K562 (cell line): ENCODE measurements around the gene EPB41L4A. TPM values are rescaled to one million over a fixed set of nuclear protein-coding genes. Genes with fewer than 3 reads are reported as not detected.

Experiments
- ATAC-seq: fragments of 200-7000 bp; cut with Tn5 transposase; 3 replicates; pipeline ENCODE4 v1.9.1; 2020; ENCODE audit warnings: moderate library complexity
- BruUV-seq: library from RNA; stranded (reverse); fragments of 400-500 nt; replicated peaks from 2 replicates; lab custom pipeline; 2021; lab: Mats Ljungman, UMichigan
- CTCF ChIA-PET: fragments of 300-600 bp; formaldehyde crosslinking; extraction: SDS; loops from one replicate; lab custom pipeline; 2021; ENCODE audit warnings: low intra/inter-chr PET ratio; lab: Yijun Ruan, JAX
- POLR2A ChIA-PET: fragments of 300-600, 350-650 bp; sonication (Branson Sonifier 250); formaldehyde crosslinking; extraction: SDS; loops from one replicate; lab custom pipeline; 2021; ENCODE audit warnings: antibody characterized with exemption, inconsistent platforms; lab: Yijun Ruan, JAX
- DNase-seq, 4 experiments: peaks; one replicate each; pipeline versions ENCODE4 v3.0.0 to v3.0.0-alpha.2; 2011 to 2018; ENCODE audit warnings: low spot score in 3 of 4, mixed read lengths in 3 of 4; ENCODE audit errors: extremely low read depth in 1 of 4
- FAIRE-seq: peaks from 2 replicates; lab custom pipeline; 2011; peaks lifted over from hg19 to GRCh38; lab: Jason Lieb, UNC
- H2AFZ ChIP-seq: 2 replicates; pipeline ENCODE4 v1.6.0; 2011; ENCODE audit warnings: low read depth, low read length, control low read depth, inconsistent platforms
- H3K27ac ChIP-seq: fragments of 200-600 bp; 3 replicates; pipeline ENCODE4 v1.8.0; 2011; ENCODE audit warnings: low read depth, mild to moderate bottlenecking, control low read depth, inconsistent platforms, low read length, moderate library complexity, mixed read lengths; ENCODE audit errors: extremely low read depth
- H3K27me3 ChIP-seq, 2 experiments: fragments of 300-600 bp in 1 of 2; 2 replicates in 1 of 2; 3 replicates in 1 of 2; pipeline versions ENCODE4 v1.6.0 to v1.8.0; 2011; ENCODE audit warnings: inconsistent platforms in 2 of 2, low read length in 2 of 2, mild to moderate bottlenecking in 1 of 2, mixed read lengths in 1 of 2, moderate library complexity in 1 of 2; ENCODE audit not compliant: control insufficient read depth in 2 of 2, insufficient read depth in 2 of 2
- H3K36me3 ChIP-seq: fragments of 300-600 bp; 3 replicates; pipeline ENCODE4 v1.8.0; 2011; ENCODE audit warnings: mild to moderate bottlenecking, low read length, inconsistent platforms; ENCODE audit not compliant: control insufficient read depth, insufficient read depth
- H3K4me1 ChIP-seq, 2 experiments: fragments of 200-600 bp in 1 of 2; replicated peaks in 1 of 2; 2 replicates in 1 of 2; 3 replicates in 1 of 2; pipeline versions ENCODE4 v1.5.1 to v1.8.0; 2011; ENCODE audit warnings: inconsistent platforms in 2 of 2, low read length in 2 of 2, mild to moderate bottlenecking in 1 of 2, mixed read lengths in 1 of 2, moderate library complexity in 1 of 2; ENCODE audit not compliant: control insufficient read depth in 2 of 2, insufficient read depth in 2 of 2
- H3K4me2 ChIP-seq: 2 replicates; pipeline ENCODE4 v1.6.1; 2011; ENCODE audit warnings: low read length, control low read depth, inconsistent platforms, mixed read lengths; ENCODE audit not compliant: insufficient read depth
- H3K4me3 ChIP-seq: fragments of 200-600 bp; sonication (generic), shearing (Covaris generic); 2 replicates; pipeline ENCODE4 v1.5.1; 2016; ENCODE audit warnings: control low read depth, inconsistent platforms
- H3K79me2 ChIP-seq: fragments of 200-600 bp; 3 replicates; pipeline ENCODE4 v1.8.0; 2011; ENCODE audit warnings: low read length, inconsistent platforms; ENCODE audit not compliant: control insufficient read depth, insufficient read depth
- H3K9ac ChIP-seq, 2 experiments: 2 replicates each; pipeline versions ENCODE4 v1.6.0 to v1.6.1; 2011; ENCODE audit warnings: low read depth in 2 of 2, low read length in 2 of 2, control low read depth in 1 of 2, inconsistent platforms in 1 of 2, mild to moderate bottlenecking in 1 of 2, mixed read lengths in 1 of 2; ENCODE audit not compliant: insufficient read depth in 1 of 2
- H3K9me1 ChIP-seq: one replicate; pipeline ENCODE4 v1.6.0; 2011; ENCODE audit warnings: inconsistent platforms, mild to moderate bottlenecking, low read length, moderate library complexity; ENCODE audit not compliant: control insufficient read depth, insufficient read depth
- H3K9me3 ChIP-seq: replicated peaks from 2 replicates; pipeline ENCODE4 v1.5.1; 2011; ENCODE audit warnings: low read depth, low read length, inconsistent platforms; ENCODE audit not compliant: control insufficient read depth, insufficient read depth
- H4K20me1 ChIP-seq: replicated peaks from 2 replicates; pipeline ENCODE4 v1.6.1; 2011; ENCODE audit warnings: low read length, inconsistent platforms, mixed read lengths; ENCODE audit not compliant: control insufficient read depth, insufficient read depth
- BRF1 ChIP-seq: IDR thresholded peaks from 3 replicates; pipeline ENCODE4 v1.6.1; 2011; ENCODE audit warnings: borderline replicate concordance, mild to moderate bottlenecking; ENCODE audit not compliant: insufficient read length; ENCODE audit errors: extremely low read depth
- ETV5 ChIP-seq: sonication (generic); formaldehyde crosslinking; IDR thresholded peaks from 2 replicates; pipeline ENCODE4 v1.4.0; 2020; ENCODE audit warnings: low read depth, mild to moderate bottlenecking, missing genetic modification reagents
- MED1 ChIP-seq: sonication (generic); formaldehyde crosslinking; IDR thresholded peaks from 2 replicates; pipeline ENCODE4 v1.8.1; 2023; ENCODE audit warnings: missing genetic modification reagents, borderline replicate concordance
- TCFL5 ChIP-seq: fragments of 250-450 bp; sonication (Bioruptor Pico); conservative IDR thresholded peaks from 2 replicates; pipeline ENCODE4 v1.6.1; 2021; ENCODE audit warnings: mild to moderate bottlenecking, moderate library complexity, matching md5 sums
- ZNF124 ChIP-seq: sonication (generic); formaldehyde crosslinking; IDR thresholded peaks from 2 replicates; pipeline ENCODE4 v1.8.1; 2022; ENCODE audit warnings: missing genetic modification reagents
- ZNF217 ChIP-seq: sonication (generic); formaldehyde crosslinking; IDR thresholded peaks from 2 replicates; pipeline ENCODE4 v1.8.0; 2022; ENCODE audit warnings: mild to moderate bottlenecking, missing genetic modification reagents
- WGBS: fragments of 100-300 bp; shearing (Covaris generic); methylation state at CpG from one replicate; pipeline ENCODE4 v1.1.6; 2016; ENCODE audit warnings: low coverage, mixed read lengths; ENCODE audit not compliant: insufficient coverage; ENCODE audit errors: missing lambda C conversion rate; 5-methylcytosine and 5-hydroxymethylcytosine counted together
- in situ Hi-C: fragments of 300-500 bp; cut with MboI; formaldehyde crosslinking; loops from 4 replicates; pipeline ENCODE4 v1.15.0; 2018; ENCODE audit warnings: inconsistent platforms, mixed read lengths
- intact Hi-C: fragments of 100-400 bp; cut with micrococcal nuclease; formaldehyde crosslinking; loops from 2 replicates; pipeline ENCODE4 v1.14.2; 2022
- polyA plus RNA-seq, 8 experiments: library from polyadenylated mRNA; depleted of rRNA in 4 of 8; stranded (reverse) in 5 of 8; unstranded in 3 of 8; fragments of >200 nt; fragmentation: Nextera tagmentation in 2 of 8; fragmentation: Illumina TruSeq in 1 of 8; extraction: Ambion mirVana in 2 of 8; extraction: Trizol in 1 of 8; gene quantifications; 2 replicates each; pipeline versions ENCODE4 v1.2.1 to v1.2.3, GENCODE V29; 2011 to 2014; ENCODE audit warnings: inconsistent platforms in 1 of 8, missing spikeins in 1 of 8
- total RNA-seq, 7 experiments: library from RNA; depleted of rRNA in 6 of 7; stranded (reverse); fragments of >200 nt in 6 of 7; fragmentation: Illumina TruSeq in 2 of 7; extraction: Trizol in 2 of 7; gene quantifications; 2 replicates each; pipeline versions ENCODE4 v1.2.1 to v1.2.3, GENCODE V29; 2011 to 2021; ENCODE audit warnings: low replicate concordance in 1 of 7
- TF ChIP-seq, protein P1 (sequence below): sonication (generic); formaldehyde crosslinking; IDR thresholded peaks from 2 replicates; pipeline ENCODE4 v1.5.0; 2020; ENCODE audit warnings: missing genetic modification reagents
- TF ChIP-seq, protein P2 (sequence below), 3 experiments: IDR thresholded peaks in 2 of 3; conservative IDR thresholded peaks in 1 of 3; 2 replicates each; pipeline ENCODE4 v1.5.1; 2011 to 2012; ENCODE audit warnings: low read length in 3 of 3, mild to moderate bottlenecking in 3 of 3, control low read depth in 2 of 3, improper control_type of control experiment in 1 of 3, inconsistent platforms in 1 of 3, low read depth in 1 of 3, mixed read lengths in 1 of 3, moderate library complexity in 1 of 3; ENCODE audit not compliant: insufficient read depth in 2 of 3
- TF ChIP-seq, protein P3 (sequence below): sonication (generic); formaldehyde crosslinking; IDR thresholded peaks from 2 replicates; pipeline ENCODE4 v1.8.1; 2023; ENCODE audit warnings: mild to moderate bottlenecking, missing genetic modification reagents
- TF ChIP-seq, protein P4 (sequence below): sonication (generic); formaldehyde crosslinking; IDR thresholded peaks from 2 replicates; pipeline ENCODE4 v1.8.1; 2023; ENCODE audit warnings: mild to moderate bottlenecking, missing genetic modification reagents
- TF ChIP-seq, protein P5 (sequence below): fragments of 250-450 bp; sonication (Bioruptor Pico); IDR thresholded peaks from 2 replicates; pipeline ENCODE4 v1.4.0; 2020; ENCODE audit warnings: mild to moderate bottlenecking

The EPB41L4A gene
- total and polyA plus RNA-seq, 9 of the 15 experiments (the other 6 are each of a cell fraction or from before 2014, with no cell fraction given), result 0.04 to 0.35 (median 0.12) TPM; not detected in 3

DNA sequence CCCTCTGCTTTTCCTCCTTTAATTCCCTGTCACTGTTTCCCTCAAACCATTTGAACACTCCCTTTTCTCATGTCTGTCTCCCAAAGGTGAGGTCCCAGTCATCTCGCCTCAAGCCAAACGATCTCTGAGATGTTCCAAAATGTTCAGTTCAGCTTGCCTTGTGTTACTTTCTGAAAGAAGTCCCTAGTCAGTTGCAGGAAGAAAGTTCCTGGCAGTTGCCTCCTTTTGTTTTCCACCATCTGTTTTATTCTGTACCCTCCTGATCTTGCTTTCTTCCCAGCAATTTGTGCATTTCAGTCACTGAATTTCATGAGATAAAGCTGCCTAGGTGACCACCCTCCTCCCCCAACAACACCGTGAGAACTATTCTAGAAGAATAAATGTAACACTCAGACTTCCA is 277.5 kb downstream of the EPB41L4A start (continued):
- no peak for TF ChIP-seq TCFL5

DNA sequence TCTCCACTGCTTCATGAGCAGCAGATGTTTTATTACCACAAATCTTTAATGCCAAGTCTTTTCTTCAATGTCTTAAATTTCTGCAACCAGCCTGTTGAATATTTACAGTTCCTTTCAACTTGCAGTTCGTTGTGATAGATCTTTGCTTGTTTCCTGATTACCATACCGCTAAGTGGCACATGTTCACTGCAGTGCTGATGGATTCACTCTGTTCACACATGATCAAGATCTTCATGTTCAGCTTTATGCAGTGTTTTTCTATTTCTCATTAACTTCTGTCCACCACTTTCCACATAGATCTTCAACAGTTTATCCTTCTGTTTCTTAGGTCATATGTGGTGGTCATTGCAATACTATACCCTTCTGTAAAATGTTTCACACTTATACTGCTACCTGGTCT is 280.6 kb downstream of the EPB41L4A start:
- H3K9me3 ChIP-seq, result no peaks in the 10 kb centered on the region
- in situ Hi-C loops (no loop called here), intact Hi-C loops (no loop called here)
- no peaks in the 10 kb centered on the region for H3K36me3 ChIP-seq
- H3K27ac ChIP-seq, result no peak overlapping the region
- DNase-seq (no peak), ATAC-seq (no peak), FAIRE-seq (no peak)
- ChIA-PET POLR2A (no interaction called here), CTCF (no interaction called here)
- TF ChIP-seq ZNF217 (CRISPR knock-in tag), result no peak
- TF ChIP-seq, protein P1, sequence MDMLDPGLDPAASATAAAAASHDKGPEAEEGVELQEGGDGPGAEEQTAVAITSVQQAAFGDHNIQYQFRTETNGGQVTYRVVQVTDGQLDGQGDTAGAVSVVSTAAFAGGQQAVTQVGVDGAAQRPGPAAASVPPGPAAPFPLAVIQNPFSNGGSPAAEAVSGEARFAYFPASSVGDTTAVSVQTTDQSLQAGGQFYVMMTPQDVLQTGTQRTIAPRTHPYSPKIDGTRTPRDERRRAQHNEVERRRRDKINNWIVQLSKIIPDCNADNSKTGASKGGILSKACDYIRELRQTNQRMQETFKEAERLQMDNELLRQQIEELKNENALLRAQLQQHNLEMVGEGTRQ, result no peak
- TF ChIP-seq, protein P2, sequence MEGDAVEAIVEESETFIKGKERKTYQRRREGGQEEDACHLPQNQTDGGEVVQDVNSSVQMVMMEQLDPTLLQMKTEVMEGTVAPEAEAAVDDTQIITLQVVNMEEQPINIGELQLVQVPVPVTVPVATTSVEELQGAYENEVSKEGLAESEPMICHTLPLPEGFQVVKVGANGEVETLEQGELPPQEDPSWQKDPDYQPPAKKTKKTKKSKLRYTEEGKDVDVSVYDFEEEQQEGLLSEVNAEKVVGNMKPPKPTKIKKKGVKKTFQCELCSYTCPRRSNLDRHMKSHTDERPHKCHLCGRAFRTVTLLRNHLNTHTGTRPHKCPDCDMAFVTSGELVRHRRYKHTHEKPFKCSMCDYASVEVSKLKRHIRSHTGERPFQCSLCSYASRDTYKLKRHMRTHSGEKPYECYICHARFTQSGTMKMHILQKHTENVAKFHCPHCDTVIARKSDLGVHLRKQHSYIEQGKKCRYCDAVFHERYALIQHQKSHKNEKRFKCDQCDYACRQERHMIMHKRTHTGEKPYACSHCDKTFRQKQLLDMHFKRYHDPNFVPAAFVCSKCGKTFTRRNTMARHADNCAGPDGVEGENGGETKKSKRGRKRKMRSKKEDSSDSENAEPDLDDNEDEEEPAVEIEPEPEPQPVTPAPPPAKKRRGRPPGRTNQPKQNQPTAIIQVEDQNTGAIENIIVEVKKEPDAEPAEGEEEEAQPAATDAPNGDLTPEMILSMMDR (IDR thresholded peaks at IDR 0.05 in 2 of 3, conservative IDR thresholded peaks at IDR 0.05 in 1 of 3; ENCODE audit: insufficient read depth in 2 of 3, low read depth in 1 of 3, low read length in 3 of 3), result no peak
- no peak for TF ChIP-seq ZNF124 (CRISPR knock-in tag)
- TF ChIP-seq, protein P3, sequence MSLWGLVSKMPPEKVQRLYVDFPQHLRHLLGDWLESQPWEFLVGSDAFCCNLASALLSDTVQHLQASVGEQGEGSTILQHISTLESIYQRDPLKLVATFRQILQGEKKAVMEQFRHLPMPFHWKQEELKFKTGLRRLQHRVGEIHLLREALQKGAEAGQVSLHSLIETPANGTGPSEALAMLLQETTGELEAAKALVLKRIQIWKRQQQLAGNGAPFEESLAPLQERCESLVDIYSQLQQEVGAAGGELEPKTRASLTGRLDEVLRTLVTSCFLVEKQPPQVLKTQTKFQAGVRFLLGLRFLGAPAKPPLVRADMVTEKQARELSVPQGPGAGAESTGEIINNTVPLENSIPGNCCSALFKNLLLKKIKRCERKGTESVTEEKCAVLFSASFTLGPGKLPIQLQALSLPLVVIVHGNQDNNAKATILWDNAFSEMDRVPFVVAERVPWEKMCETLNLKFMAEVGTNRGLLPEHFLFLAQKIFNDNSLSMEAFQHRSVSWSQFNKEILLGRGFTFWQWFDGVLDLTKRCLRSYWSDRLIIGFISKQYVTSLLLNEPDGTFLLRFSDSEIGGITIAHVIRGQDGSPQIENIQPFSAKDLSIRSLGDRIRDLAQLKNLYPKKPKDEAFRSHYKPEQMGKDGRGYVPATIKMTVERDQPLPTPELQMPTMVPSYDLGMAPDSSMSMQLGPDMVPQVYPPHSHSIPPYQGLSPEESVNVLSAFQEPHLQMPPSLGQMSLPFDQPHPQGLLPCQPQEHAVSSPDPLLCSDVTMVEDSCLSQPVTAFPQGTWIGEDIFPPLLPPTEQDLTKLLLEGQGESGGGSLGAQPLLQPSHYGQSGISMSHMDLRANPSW (CRISPR knock-in tag), result no peak
- no peak for TF ChIP-seq ETV5
- TF ChIP-seq MED1 (CRISPR knock-in tag), result no peak
- no peak for TF ChIP-seq BRF1
- TF ChIP-seq, protein P4, sequence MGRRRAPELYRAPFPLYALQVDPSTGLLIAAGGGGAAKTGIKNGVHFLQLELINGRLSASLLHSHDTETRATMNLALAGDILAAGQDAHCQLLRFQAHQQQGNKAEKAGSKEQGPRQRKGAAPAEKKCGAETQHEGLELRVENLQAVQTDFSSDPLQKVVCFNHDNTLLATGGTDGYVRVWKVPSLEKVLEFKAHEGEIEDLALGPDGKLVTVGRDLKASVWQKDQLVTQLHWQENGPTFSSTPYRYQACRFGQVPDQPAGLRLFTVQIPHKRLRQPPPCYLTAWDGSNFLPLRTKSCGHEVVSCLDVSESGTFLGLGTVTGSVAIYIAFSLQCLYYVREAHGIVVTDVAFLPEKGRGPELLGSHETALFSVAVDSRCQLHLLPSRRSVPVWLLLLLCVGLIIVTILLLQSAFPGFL (CRISPR knock-in tag), result no peak
- TF ChIP-seq, protein P5, sequence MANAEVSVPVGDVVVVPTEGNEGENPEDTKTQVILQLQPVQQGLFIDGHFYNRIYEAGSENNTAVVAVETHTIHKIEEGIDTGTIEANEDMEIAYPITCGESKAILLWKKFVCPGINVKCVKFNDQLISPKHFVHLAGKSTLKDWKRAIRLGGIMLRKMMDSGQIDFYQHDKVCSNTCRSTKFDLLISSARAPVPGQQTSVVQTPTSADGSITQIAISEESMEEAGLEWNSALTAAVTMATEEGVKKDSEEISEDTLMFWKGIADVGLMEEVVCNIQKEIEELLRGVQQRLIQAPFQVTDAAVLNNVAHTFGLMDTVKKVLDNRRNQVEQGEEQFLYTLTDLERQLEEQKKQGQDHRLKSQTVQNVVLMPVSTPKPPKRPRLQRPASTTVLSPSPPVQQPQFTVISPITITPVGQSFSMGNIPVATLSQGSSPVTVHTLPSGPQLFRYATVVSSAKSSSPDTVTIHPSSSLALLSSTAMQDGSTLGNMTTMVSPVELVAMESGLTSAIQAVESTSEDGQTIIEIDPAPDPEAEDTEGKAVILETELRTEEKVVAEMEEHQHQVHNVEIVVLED (CRISPR knock-in tag), result no peak
- H3K9me1 ChIP-seq, result no peaks in the 10 kb centered on the region
- no peaks in the 10 kb centered on the region for H3K79me2 ChIP-seq
- BruUV-seq, result no TSS peak
- no peak overlapping the region for H2AFZ ChIP-seq
- no peak overlapping the region for H3K4me3 ChIP-seq
- H4K20me1 ChIP-seq, result no peaks in the 10 kb centered on the region
- WGBS, result 0% methylated on average over 2 of the region's 2 CpGs
- no peaks in the 10 kb centered on the region for H3K27me3 ChIP-seq
- H3K4me1 ChIP-seq, result no peaks in the 10 kb centered on the region
- H3K9ac ChIP-seq, result no peak overlapping the region
- no peak overlapping the region for H3K4me2 ChIP-seq
